T-helper 1 cell treated with Interleukin-12 subunit alpha and Interleukin-12 subunit beta and Interleukin-4 antibody, amounts not matched to agents 30 μg/mL and 1 μg/mL, for 36 hours (primary cell): ENCODE results near the gene C2CD5.

Source experiments
- H3K27ac Mint-ChIP-seq: one replicate; pipeline ENCODE4 v1.8.0; 2021; ENCODE audit warnings: mild to moderate bottlenecking, mixed read lengths
- H3K27me3 Mint-ChIP-seq: one replicate; pipeline ENCODE4 v1.8.0; 2021; ENCODE audit warnings: low read depth, mixed read lengths
- H3K36me3 Mint-ChIP-seq: one replicate; pipeline ENCODE4 v1.8.0; 2021; ENCODE audit warnings: low read depth, mixed read lengths
- H3K4me1 Mint-ChIP-seq: one replicate; pipeline ENCODE4 v1.8.0; 2021; ENCODE audit warnings: low read depth, mixed read lengths
- H3K4me3 Mint-ChIP-seq: one replicate; pipeline ENCODE4 v1.8.0; 2021; ENCODE audit warnings: mild to moderate bottlenecking, moderate library complexity, mixed read lengths
- H3K9me3 Mint-ChIP-seq: one replicate; pipeline ENCODE4 v1.8.0; 2021; ENCODE audit warnings: mixed read lengths

Gene C2CD5

DNA sequence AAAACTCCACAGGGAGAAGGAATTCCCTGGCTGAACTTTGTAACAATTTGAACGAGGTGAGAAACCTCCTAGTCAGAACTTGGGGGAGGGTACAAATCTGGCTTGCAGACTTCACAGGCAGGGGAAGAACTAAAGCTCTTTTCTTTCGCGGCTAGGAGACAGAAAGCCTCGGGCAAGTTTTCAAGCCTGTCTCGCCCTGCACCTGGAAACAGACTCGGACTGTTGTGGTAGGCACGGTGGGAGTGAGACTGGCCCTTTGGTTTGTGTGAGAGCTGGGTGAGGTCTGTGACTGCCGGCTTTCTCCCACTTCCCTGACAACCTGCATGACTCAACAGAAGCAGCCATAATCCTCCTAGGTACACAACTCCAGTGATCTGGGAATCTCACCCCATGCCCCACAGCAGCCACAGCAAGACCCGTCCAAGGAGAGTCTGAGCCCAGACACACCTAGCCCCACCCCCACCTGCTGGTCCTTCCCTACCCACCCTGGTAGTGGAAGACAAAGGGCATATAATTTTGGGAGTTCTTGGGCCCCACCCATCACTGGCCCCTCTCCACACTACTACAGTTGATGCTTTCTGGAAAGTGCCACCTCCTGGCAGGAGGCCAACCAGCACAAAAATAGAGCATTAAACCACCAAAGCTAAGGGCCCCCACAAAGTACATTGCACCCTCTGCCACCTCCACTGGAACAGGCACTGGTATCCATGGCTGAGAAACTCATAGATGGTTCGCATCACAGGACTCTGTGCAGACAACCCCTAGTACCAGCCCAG, 107.1 kb downstream of the C2CD5 start:
- Mint-ChIP-seq H3K9me3 (no peaks in the 10 kb centered on the region), H3K36me3 (no peaks in the 10 kb centered on the region), H3K4me3 (no peak overlapping the region), H3K4me1 (peaks cover 10% of the 10 kb centered on the region), H3K27ac (no peak overlapping the region), H3K27me3 (peaks cover 7% of the 10 kb centered on the region)

- Mint-ChIP-seq H3K4me1 (peaks cover 13% of the 10 kb centered on the region), H3K36me3 (no peaks in the 10 kb centered on the region), H3K27ac (no peak overlapping the region)
These were observed 108.8 kb downstream of the C2CD5 start for GRCh38 chr12:22435583-22435982.

DNA sequence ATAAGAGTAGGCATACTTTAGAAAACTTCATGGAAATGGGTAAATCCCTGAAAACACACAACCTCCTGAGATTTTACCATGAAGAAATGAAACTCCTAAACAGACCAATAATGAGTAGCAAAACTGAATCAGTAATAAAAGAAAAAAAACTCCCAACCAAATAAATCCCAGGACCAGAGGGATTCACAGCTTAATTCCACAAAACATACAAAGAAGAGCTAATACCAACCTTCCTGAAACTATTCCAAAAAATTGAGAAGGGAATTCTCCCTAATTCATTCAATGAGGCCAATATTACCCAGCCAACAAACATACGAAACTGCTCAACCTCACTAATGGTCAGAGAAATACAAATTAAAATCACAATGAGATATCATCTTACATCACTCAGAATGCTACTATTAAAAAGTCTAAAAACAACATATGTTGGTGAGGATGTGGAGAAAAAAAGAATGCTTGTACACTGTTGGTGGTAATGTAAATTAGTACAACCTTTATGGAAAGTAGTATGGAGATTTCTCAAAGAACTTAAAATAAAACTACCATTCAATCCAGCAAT, 112.6 kb downstream of the C2CD5 start:
- H3K27ac Mint-ChIP-seq: peak overlapping the region; percentile 78
- no peaks in the 10 kb centered on the region for H3K9me3 Mint-ChIP-seq

More at GRCh38 chr12:22435583-22435982, 108.8 kb downstream of the C2CD5 start:
- Mint-ChIP-seq H3K4me3 (no peak overlapping the region), H3K9me3 (no peaks in the 10 kb centered on the region), H3K27me3 (peaks cover 7% of the 10 kb centered on the region)

DNA sequence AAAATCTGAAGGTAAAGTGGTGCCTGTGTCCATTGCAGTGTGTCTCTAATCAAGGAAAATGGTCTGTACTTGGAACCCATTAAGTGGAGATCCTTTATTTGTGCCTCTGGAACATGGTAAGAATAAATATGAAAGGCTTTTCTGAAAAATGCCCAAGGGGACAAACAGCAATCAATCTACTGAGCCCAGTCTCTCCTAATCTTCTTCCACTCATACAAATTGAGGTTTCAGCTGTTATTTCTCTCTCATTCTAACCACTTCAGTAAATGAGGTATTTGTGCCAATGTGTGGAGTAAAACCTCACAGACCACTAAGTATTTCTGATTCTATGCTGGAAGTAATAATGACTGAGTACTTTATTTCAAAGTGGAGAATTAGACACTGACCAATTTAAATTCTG, 127.5 kb downstream of the C2CD5 start:
- Mint-ChIP-seq H3K4me1 (no peaks in the 10 kb centered on the region), H3K9me3 (no peaks in the 10 kb centered on the region), H3K36me3 (peaks cover 2% of the 10 kb centered on the region), H3K27me3 (peaks cover 4% of the 10 kb centered on the region), H3K27ac (no peak overlapping the region), H3K4me3 (no peak overlapping the region)

More for the DNA sequence above, 112.6 kb downstream of the C2CD5 start:
- H3K36me3 Mint-ChIP-seq: peaks cover 1% of the 10 kb centered on the region
- H3K4me3 Mint-ChIP-seq: peak overlapping the region; percentile 67
- H3K4me1 Mint-ChIP-seq: peaks cover 5% of the 10 kb centered on the region
- H3K27me3 Mint-ChIP-seq: peaks cover 3% of the 10 kb centered on the region

DNA sequence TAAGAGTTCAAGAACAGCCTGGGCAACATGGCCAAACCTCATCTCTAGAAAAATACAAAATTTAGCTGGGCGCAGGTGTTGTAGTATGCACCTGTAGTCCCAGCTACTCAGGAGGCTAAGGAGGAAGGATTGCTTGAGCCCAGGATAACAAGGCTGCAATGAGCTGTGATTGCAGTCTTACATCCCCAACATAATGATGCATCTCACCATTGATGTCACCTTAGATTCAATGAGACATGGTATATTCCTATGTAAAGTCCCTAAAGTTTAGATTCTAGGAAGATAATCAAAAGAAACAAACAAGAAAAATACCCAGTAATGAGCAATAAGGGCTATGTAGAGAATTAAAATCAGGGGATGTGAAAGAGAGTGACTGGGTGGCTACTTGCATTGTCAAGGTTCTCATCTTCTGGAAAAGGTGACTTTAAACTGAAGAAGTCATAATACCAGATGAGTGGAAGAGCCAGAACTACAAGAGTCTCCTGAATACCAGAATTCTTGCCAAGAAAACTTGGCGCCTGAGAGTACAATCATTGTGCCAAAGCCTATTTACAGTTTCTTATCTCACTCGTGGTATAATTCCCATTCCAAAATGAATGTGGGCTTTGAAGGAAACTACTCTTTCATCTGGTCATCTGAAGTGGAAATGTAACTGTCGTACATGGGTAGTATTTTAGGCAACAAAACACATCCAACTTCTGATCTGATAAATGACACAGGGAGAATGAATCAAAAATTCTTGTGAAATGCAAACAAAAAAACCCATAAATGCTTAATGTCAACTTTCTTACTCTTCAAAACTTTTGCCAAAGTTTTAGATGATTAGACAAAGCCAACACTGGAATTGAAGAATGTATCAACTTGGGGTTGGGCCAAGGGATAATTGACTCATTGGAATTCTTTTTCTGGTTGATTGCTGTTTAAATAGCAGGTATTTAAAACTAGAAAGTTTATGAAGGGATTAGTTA, 128.7 kb downstream of the C2CD5 start:
- Mint-ChIP-seq H3K27ac (no peak overlapping the region), H3K9me3 (no peaks in the 10 kb centered on the region), H3K36me3 (peaks cover 2% of the 10 kb centered on the region), H3K27me3 (peaks cover 4% of the 10 kb centered on the region), H3K4me1 (peaks cover under 1% of the 10 kb centered on the region), H3K4me3 (no peak overlapping the region)

DNA sequence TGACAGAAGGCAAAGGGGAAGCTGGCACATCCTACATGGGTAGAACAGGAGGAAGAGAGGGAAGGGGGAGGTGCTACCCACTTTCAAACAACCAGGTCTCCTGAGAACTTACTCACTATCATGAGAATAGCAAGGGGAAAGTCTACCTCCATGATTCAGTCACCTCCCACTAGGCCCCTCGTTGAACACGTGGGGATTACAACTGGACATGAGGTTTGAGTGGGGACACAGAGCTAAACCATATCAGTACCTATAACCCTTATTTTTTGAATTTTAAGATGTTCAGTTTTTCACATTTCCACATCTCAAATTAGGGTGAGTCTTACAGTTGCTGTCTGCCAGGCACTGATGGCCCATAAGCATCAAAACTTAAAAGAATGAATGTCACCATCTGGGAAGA, 129.6 kb downstream of the C2CD5 start:
- H3K27me3 Mint-ChIP-seq: peaks cover 4% of the 10 kb centered on the region
- no peak overlapping the region for H3K27ac Mint-ChIP-seq
- H3K4me3 Mint-ChIP-seq: no peak overlapping the region
- H3K4me1 Mint-ChIP-seq: peaks cover 6% of the 10 kb centered on the region
- no peaks in the 10 kb centered on the region for H3K9me3 Mint-ChIP-seq
- peaks cover 2% of the 10 kb centered on the region for H3K36me3 Mint-ChIP-seq

DNA sequence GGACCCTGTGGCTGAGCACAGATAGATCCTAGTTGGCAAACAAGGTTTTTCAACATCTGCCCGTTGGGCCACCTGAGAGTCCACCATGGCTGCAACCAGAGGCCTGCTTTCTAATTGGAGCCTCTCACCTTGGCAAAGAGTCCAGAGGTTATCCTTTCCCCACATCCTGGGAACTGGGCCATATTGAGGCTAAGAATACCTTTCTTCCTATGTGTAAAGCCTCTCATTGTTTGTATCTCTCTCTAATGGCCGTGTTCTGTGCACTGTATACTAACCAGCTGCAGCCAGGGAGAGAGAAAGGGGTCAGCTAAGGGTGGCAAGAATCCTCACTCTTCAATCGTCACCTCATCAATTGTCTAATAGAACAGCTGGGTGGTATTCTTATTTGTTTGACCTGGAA, 130.8 kb downstream of the C2CD5 start:
- no peak overlapping the region for H3K27ac Mint-ChIP-seq
- H3K27me3 Mint-ChIP-seq: peaks cover 4% of the 10 kb centered on the region
- no peaks in the 10 kb centered on the region for H3K9me3 Mint-ChIP-seq
- peaks cover 14% of the 10 kb centered on the region for H3K4me1 Mint-ChIP-seq
- no peak overlapping the region for H3K4me3 Mint-ChIP-seq
- peaks cover 2% of the 10 kb centered on the region for H3K36me3 Mint-ChIP-seq

DNA sequence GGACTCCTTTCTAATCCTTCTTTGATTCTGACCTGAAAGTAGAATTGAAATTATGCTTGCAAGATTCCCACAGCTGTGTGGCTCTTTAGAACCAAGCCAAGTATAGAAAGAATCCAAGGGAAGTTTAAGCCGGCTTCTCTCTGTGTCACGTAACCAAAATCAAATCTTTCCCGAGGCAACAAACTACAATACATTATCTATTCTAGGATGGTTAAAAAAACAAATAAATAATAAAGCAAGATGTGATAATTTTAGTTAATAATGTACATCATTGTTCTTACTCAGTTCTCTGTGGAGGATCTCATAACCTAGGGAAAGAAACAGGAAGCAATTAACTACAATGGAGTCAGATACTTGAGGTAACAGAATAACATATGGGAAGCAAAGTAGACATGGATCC, 131.8 kb downstream of the C2CD5 start:
- Mint-ChIP-seq H3K4me1 (peaks cover 19% of the 10 kb centered on the region), H3K27ac (no peak overlapping the region), H3K27me3 (peaks cover 4% of the 10 kb centered on the region)

DNA sequence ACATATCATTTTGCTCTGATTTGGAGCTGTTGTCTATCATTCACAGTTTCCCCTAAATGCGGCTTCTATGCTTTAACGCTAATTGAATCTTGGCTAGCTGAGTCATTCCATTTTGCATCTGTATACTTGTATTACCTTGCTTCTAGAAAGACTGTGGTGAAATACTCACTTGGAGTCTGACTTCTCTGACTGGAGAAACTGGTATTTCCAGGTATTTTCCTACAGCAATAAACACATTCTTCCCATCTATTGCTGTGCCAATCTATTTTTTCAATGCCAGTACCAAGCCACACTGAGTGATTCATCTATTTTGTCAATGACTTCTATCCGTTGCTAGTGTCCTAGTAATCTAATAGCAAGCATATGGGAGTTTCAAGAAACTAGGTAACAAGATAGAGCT, 133.9 kb downstream of the C2CD5 start:
- H3K4me3 Mint-ChIP-seq: no peak overlapping the region
- H3K4me1 Mint-ChIP-seq: peaks cover 19% of the 10 kb centered on the region
- H3K36me3 Mint-ChIP-seq: peaks cover 2% of the 10 kb centered on the region
- no peak overlapping the region for H3K27ac Mint-ChIP-seq
- peaks cover 4% of the 10 kb centered on the region for H3K9me3 Mint-ChIP-seq
- no peaks in the 10 kb centered on the region for H3K27me3 Mint-ChIP-seq

More for the DNA sequence above, 131.8 kb downstream of the C2CD5 start:
- H3K9me3 Mint-ChIP-seq: no peaks in the 10 kb centered on the region
- H3K36me3 Mint-ChIP-seq: peaks cover 2% of the 10 kb centered on the region
- no peak overlapping the region for H3K4me3 Mint-ChIP-seq

DNA sequence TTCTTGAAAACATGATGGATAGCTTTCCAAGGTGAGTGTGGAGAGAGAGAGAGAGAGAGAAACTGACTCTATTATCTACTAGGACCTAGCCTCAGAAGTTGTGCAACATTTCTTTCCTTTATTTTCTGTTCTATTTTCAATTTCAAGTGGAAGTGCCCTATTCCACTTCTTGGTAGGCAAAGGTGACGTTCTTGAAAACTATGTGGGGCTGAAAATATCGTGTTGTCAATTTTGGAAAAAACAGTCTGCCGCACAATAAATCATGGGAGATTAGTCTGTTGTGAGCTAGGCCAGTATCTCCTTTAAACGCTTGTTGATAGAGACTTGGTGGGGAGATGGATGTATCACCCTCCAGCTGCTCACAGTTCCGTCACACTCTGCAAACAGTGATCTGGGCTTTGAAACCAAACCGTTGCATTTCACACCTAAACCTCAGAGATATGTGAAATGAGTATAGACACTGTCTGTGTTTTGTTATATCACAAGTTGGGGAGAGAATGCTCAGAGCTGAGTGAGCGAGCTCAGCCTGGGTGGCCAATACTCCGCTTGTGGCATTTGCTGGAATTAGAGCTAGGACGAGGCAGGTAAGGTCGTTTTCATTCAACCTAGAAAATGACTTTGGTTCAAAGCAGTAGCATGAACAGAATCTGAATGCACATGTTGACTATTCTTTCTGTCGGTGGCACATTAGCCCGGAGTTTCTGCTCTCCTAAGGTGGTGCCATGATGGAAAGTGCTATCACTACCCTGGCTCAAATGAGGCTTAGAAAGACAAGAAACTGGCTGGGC, 134.8 kb downstream of the C2CD5 start:
- H3K27me3 Mint-ChIP-seq: no peaks in the 10 kb centered on the region
- peaks cover 19% of the 10 kb centered on the region for H3K4me1 Mint-ChIP-seq
- peaks cover 2% of the 10 kb centered on the region for H3K36me3 Mint-ChIP-seq
- peaks cover 9% of the 10 kb centered on the region for H3K9me3 Mint-ChIP-seq
- H3K27ac Mint-ChIP-seq: peak overlapping the region; percentile 72
- peak overlapping the region; percentile 33 for H3K4me3 Mint-ChIP-seq

DNA sequence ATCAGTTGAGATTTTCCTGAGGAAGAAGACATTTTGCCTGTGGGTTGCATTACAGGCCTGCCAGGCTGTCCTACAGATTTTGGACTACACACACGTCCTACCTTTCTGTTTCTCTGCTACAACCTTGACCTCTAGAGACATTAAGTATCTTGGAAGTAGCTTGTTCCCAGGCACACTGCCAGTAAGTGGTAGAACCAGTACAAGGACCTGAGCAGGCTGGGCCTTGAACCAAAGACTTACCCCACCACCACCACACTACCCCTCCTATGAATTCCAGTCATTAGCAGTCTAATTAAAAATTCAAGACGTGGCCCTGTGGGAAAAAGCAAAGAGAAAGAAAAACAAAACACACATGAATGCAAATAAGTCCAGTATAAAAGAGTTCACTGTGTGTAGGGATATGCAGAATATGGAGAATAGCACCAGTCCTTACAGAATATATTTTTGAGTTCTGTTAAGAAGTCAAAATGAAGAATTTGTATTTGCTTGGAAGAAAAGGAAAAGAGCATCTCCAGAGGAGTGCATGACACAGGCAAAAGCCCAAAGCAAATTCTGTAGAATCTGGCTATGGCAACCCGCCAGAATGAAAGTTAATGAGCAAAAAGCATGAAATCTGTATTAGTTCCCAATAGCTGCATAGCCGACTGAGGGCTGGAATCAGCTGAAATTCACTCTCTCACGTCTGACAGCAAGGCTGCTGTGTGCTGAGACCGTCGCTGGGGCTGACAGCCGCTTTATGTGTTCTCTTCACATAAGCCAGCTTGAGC, 135.5 kb downstream of the C2CD5 start:
- Mint-ChIP-seq H3K27ac (peak overlapping the region; percentile 72), H3K4me1 (peaks cover 19% of the 10 kb centered on the region), H3K27me3 (no peaks in the 10 kb centered on the region), H3K36me3 (peaks cover 2% of the 10 kb centered on the region), H3K9me3 (peaks cover 9% of the 10 kb centered on the region), H3K4me3 (peak overlapping the region; percentile 33)

GRCh38 chr12:22407397-22407796, 136.9 kb downstream of the C2CD5 start:
- H3K27me3 Mint-ChIP-seq: peaks cover 6% of the 10 kb centered on the region
- H3K36me3 Mint-ChIP-seq: peaks cover 6% of the 10 kb centered on the region
- H3K4me3 Mint-ChIP-seq: no peak overlapping the region
- no peak overlapping the region for H3K27ac Mint-ChIP-seq
- peaks cover 19% of the 10 kb centered on the region for H3K4me1 Mint-ChIP-seq
- peaks cover 17% of the 10 kb centered on the region for H3K9me3 Mint-ChIP-seq

- peaks cover 21% of the 10 kb centered on the region for H3K9me3 Mint-ChIP-seq
- no peak overlapping the region for H3K27ac Mint-ChIP-seq
- H3K27me3 Mint-ChIP-seq: peaks cover 6% of the 10 kb centered on the region
- H3K36me3 Mint-ChIP-seq: peaks cover 9% of the 10 kb centered on the region
- peaks cover 19% of the 10 kb centered on the region for H3K4me1 Mint-ChIP-seq
- H3K4me3 Mint-ChIP-seq: no peak overlapping the region
These were observed 137.7 kb downstream of the C2CD5 start for GRCh38 chr12:22406627-22407026.
